GM19324 (cell line): ENCODE measurements around the gene PNMA8A.
"Not testable (repeated sequence)": the region's sequence is repeated elsewhere in the genome, so short reads cannot be mapped to it uniquely, and the experiment has no call there.

Source experiments
- ATAC-seq: cut with Tn5 transposase; IDR thresholded peaks from one replicate; pipeline ENCODE4 v1.9.1; 2021; ENCODE audit warnings: mild to moderate bottlenecking, moderate library complexity; ENCODE audit not compliant: unreplicated experiment, low FRiP score

PNMA8A gene, protein sequence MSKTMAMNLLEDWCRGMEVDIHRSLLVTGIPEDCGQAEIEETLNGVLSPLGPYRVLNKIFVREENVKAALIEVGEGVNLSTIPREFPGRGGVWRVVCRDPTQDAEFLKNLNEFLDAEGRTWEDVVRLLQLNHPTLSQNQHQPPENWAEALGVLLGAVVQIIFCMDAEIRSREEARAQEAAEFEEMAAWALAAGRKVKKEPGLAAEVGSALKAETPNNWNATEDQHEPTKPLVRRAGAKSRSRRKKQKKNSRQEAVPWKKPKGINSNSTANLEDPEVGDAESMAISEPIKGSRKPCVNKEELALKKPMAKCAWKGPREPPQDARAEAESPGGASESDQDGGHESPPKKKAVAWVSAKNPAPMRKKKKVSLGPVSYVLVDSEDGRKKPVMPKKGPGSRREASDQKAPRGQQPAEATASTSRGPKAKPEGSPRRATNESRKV

DNA sequence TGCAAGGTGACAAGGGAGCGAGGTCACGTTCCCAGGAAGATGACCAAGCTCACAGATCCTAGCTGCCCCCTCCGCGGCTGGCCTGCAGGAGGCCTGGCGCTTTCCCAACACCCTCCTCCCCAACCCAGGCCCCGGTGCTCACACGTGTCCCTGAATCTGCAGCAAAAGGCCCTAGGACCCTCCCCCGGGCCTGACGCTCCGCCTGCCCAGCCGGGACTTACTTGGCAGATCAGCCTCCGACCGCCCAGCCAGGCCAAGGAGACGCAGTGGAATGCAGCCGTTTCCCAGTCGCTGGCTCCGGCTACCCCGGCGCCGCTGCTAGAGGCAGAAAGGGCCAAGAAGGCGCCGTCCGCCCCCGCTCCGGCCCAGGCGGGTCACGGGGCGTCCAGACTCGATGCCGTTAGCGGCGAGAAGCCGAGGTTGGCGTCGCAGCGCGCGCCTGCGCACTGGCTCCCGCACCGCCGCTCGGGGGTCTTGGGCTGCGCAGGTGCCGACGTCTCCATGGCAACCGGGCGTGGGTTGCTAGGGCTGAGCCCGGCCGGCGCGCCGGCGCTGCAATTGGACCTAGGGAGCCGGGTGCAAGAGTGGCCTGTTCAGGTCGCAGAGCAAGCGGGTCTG lies at the start of gene PNMA8A:
Gene PNMA8A (minus strand): TSS at position 448 of the 618 bp plus-strand sequence. CDS start 528 bp downstream, outside the sequence.
- no peak for ATAC-seq

DNA sequence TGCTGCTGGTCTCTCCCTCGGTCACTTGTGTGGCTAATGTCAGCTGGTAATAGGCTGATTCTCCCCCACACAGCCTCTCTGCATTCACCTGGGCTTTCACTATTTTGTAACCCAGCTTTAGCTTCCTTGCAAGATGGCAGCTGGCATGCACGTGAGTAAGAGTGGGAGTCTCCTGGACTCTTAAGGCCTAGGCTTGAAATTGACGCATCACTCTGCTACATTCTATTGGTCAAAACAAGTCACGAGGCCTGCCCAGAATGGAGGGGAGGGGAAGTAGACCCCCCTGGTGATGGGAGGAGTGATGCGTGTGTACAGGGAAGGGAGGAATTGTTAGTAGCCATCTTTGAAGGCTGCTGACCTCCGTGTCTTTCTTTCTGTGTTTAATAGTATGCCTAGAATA lies 49.3 kb upstream of the PNMA8A start:
- ATAC-seq, result no peak

DNA sequence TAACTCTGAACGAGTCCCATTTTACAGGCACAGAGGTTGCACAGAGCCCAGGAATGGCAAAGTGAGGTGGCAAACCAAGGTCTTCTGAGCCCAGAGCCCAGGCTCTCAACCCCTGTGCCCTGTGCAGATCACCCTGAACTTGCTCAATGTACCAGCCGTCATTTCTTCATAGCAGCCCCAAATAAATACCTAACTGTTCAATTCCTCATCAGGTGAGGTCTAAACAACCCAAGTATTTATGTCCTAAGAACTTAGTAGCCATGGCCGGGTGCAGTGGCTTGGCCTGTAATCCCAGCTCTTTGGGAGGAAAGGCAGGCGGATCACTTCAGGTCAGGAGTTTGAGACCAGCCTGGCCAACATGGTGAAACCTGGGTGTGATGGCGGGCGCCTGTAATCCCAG lies 46.1 kb upstream of the PNMA8A start:
- no peak for ATAC-seq

DNA sequence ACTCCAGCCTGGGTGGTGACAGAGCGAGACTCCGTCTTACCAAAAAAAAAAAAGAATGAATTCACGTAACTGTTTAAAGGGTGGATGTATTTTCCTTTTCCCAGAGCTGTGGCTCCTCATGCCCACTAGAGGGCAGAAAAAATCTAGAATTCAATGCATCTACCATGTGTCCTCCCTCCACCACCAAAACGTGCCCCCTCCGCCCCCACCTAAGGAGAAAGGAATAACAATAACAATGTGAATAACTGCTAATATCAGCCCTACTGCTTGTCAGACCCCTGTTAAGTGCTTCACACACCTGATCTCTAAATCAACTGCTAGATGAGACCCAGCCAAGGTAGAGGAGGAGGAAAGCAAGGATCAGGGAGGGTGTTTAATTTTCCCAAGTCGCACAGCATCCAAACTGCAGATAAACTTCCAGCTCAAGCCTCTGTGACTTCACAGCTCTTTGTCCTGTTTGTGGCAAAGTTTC lies 44.6 kb upstream of the PNMA8A start:
- no peak for ATAC-seq

DNA sequence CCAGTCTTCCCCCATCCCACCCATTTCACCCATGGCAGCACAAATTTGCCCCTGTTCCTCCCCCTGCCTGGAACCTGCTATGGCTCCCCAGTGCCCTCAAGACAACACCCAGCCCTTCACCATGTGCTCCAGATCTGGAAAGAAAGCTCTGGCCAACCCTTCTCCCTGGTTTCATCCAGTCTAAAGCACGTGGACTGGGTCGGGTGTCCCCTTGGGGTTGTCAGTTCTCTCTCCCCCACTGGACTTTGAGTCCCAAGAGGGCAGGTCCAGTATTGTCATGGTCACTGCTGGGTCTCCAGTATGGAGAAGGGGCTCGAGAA lies 43.9 kb upstream of the PNMA8A start:
- ATAC-seq, result no peak

DNA sequence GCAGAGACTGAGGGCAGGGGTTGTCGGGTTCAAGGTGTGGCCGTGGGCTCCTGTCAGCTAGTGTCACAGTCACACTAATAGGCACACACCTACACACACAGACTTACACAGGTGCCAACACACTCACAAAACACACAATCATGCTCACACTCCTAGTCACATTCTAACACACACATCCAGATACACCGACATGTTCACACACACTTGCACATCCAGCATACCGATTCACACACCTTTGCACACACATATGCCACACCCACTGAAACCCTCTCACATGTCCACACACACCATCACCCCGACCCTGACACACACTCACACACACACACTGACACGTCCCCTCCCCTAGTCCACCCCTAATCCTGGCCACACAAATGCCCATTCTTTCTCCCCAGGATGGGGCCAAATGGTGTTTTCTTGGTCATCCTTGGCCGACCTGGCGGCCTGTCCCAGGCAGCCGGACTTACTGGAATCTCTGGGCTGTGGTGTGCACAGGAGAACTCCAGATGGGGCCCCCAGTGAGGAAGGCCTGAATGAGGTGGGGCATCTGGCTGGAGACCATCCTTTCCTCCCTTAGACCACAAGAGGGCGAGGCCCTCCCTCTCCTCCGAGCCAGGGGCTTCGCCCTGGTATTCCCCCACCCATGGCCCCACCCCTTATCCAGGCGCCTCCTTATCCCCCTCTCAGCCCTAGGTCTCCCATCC lies 43.4 kb upstream of the PNMA8A start:
- ATAC-seq, result no peak

DNA sequence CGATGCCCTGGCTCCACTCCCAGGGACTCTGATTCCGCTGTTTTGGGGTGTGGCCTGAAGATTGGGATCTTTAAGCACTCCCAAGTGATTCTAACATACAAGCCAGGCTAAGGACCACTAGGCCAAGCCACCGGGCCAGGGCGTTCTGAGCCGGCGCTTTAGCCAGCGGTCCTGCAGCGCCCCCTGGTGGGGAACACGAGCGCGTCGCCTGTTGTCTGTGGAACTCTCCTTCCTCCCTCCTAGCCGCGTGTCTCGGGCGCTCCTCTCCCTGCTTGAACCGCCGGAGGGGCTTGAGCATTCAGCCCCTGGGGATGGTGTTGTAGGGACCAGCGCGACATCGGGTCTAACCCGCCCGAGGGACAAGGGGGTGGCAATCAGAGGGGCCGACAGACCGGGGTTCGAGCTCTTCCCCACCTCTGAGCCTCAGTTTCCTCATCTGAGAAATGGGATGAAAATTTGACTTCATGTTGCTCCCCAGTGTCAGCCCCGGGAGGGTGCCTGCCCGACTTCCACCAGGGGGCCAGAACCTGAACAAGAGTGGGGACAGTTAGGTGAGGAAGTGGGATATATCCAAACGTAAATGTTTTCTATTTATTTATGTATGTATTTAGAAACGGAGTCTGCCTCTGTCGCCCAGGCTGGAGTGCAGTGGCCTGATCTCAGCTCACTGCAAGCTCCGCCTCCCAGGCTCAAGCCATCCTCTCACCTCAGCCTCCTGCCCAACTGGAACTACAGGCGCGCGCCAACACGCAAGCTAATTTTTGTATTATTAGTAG lies 42.3 kb upstream of the PNMA8A start:
- no peak for ATAC-seq

DNA sequence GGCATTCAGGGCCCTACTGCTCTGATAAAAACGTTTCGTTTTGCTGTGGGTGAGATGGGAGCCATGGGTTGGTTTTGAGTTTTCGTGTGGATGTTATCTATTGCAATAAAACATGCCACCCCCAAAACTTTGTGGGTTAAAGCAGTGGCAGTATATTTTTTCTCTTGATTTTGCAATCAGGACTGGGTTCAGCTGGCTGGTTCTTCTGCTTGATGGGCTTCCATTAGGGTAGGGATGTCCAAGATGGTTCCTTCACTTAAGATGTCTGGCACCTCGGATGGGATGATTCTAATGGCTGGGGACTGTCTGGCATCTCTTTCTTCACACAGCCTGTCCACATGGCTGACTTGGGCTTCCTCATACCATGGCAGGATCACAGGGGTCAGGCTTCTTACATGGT lies 39.9 kb upstream of the PNMA8A start:
- ATAC-seq, result no peak

DNA sequence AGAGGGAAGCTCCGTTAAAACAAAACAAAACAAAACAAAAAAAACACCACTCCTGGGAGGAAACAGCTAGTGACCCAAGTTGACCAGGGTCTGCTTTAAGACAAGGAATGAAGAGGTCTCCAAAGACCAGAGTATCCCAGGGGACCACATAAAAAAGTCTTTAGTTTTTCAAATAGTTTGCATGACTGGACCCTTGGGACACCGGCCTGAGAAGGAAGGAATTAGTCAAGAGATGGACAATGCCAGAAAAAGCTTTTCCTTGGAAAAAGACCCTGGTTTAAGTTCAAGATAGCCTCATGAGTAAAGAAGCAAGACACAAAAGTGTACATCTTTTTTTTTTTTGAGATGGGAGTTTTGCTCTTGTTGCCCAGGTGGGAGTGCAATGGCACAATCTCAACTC lies 36.8 kb upstream of the PNMA8A start:
- ATAC-seq, result no peak

DNA sequence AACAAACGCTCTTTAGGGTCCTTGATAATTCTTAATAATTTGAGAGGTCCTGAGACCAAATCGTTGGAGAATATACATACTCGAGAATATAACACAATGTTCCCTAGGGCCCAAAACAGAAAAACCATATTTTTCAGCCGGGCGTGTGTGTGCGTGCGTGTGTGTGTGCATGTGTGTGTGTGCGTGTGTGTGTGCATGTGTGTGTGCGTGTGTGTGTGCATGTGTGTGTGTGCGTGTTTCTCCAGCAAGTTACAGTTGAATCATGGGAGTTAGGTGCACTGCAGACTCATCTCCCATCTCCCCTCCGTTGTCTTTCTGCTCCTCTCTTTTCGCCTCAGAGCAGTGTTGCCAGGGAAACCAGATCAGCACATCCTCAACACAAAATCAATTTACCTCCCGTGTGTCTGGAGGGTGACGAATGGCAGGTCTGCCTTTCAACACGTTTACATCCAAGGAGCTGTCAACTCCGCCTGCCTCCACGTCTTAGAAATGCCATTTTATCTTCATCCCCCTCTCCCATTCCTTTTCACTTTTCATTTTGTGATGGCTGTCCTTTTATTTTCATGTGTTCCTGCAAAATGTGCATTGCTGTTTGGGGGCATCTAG lies 32.6 kb upstream of the PNMA8A start:
- ATAC-seq, result no peak

DNA sequence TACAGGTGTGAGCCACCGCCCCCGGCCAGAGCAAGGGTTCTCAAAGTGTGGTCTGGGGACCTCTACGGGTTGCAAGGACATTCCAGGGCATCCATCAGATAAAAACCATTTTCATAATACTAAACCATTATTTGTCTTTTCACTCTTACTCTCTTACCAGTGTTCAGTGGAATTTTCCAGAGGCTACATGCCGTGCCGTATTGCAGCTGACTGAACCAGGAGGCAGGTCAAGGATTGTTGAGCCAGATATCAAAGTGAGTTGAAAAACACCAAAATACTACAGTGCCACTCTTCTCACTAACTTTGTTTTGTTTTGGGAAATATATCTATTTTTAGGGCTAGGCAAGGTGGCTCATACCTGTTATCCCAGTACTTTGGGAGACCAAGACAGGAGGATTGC lies 31.5 kb upstream of the PNMA8A start:
- no peak for ATAC-seq

DNA sequence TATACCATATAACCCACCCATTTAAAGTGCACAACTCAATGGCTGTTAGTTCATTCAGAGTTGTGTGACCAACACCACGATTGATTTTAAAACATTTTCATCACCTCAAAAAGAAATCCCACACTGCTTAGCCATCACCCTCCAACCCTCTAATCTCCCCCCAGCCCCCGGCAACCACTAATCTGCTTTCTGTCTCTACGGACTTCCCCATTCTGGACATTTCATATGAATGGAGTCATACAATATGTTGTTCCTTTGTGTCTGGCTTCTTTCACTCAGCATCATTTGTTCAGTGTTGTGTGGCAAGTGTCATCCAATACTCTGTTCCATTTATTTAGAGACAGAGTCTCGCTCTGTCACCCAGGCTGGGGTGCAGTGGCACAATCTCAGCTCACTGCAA lies 28.3 kb upstream of the PNMA8A start:
- ATAC-seq, result no peak

DNA sequence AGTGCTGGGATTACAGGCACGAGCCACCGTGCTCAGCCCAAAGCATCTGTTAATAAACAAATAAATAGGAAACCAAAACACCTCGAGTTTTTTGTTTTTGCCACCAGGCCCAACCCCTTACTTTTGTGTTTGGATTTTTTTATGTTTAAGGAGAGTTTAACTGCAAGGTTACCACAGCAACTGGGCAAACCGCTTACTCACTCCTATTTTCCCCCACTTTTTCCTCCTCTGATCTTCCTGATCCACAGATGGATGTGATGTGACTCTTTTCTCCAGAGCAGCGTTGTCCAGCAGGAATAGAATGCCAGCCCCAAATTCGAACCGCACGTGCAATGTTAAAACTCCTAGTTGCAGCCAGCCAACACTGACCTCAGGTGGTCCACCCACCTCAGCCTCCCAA lies 26.4 kb upstream of the PNMA8A start:
- ATAC-seq, result no peak

DNA sequence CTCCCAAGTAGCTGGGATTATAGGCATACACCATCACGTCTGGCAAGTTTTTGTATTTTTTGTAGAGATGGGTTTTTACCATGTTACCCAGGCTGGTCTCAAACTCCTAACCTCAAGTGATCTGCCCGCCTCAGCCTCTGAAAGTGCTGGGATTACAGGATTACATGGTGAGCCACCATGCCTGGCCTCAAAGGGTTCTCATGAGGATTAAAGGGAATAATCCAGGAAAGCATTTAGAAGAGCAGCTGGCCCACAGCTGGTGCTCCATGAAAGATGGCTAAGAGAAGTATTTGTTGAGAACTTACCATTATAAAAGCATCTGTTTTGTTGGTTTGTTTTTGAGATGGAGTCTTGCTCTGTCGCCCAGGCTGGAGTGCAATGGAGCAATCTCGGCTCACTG lies 25.5 kb upstream of the PNMA8A start:
- not testable (repeated sequence) for ATAC-seq

DNA sequence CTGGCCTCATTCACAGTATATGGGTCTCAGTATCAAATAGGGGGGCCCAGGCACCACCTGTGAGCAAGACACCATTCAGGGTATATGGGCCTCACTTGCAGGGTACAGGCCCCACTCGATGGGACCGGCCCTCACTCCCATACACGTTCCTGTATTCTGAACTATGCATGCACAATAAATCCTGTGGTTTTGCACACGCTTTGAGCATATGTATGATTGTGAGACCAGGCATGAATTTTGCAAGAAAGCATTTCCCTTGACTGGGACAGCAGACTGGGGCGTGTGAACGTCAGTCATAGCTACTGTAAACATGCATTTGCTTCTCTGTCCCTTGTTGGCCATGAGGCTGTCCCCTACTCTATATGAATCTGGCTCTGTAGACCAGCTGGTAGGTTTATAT lies 24.9 kb upstream of the PNMA8A start:
- no peak for ATAC-seq

DNA sequence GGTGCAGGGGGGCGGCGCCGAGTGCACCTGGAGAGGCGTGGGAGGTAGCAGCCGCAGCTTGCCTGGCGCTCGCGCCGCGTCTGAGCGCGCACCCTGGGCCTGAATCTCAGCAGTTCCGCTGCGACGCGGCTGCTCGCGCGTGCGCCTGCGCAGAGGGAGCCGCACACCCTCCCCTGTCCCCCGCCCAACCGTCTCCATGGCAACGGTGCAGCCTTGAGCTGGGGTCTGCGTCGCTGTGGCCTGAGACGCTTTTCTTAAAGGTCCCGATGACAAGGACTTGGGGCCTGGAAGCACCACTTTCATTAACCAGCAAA lies 24.4 kb upstream of the PNMA8A start, which contains the start of gene PNMA8B:
Gene PNMA8B (minus strand): TSS at position 82 of the 314 bp plus-strand sequence. CDS start 402 bp downstream, outside the sequence.
- ATAC-seq, result no peak

DNA sequence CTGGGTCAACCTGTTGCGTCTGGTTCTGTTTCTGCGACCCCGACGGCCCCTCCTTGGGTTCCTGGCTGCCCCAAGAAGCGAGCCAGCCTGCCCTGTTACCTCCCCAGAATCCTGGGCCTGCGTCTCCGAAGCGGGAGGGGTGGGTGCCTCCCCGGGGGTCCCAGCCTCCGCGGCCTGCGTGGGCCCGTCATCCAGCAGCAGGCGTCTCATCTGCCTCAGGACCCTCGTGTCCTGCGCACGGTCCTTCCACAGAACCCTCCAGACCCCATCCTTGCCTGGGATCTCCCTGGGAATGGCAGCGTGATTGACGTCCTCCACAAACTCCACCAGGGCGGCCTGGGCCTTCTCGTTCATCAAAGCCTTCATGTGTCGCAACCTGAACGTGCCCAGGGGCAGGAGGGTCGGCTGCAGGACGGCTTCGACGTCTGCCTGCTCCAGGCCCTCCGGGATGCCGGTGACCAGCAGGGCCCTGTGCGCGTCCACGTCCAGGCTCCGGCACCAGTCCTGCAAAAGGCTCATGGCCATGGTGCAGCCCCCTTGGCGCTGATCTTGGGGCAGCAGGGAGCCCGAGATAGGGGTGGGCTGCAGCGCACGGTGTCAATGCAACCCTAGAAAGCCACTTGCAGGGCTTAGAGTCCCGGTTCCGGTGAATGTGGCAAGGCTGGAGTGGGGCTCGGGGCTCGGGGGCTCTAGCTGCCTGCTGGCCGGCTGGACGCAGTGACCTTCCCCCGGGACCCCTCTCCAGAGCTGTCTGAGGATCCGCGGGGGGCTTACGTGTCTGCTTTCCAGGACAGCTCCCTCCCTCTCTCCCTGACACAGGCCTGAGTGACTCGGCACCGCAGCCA lies 23.8 kb upstream of the PNMA8A start:
- no peak for ATAC-seq

DNA sequence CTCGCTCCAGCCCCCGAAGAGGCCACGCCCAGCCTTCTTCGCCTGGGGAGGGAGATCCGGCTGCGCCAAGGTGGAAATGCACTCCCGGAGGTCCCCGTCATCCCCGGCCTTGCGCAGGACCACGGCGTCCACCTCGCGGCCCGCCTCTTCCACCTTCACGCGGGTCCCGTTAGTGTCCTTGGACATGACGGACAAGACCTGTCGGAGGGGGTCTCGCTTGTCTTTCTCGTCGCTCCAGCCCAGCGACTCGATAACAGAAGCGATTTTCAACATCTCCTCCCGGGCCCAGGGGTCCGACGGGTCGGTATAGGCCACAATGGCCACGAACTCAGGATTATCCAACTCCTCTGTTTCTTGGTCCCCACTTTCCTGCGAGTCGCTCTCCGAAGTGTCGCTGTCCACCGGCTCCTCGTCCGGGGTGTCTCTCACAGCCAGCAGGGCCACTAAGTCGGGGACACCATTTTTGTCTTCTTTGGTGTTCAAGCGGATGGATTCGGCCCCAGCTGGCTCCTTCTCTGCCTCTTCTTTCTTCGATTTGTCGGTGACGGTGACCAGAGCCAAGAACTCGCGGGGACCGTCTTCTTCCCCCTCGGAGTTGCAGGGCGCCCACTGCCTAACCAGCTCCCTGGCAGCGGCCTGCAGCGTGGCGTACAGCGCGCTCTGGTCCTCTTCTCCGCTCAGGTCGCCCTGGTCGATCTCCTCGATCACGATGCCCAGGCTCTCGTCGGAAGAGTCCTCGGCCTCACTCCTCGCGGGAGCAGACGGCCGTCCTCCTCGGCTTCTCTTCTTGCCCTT lies 23.0 kb upstream of the PNMA8A start:
- no peak for ATAC-seq
